B cell (primary cell): ENCODE data around the gene STARD3.

Source experiments
- CTCF ChIP-seq: fragments of 200-600 bp; IDR thresholded peaks from one replicate; pipeline ENCODE4 v1.8.0; 2022; ENCODE audit warnings: antibody characterized with exemption, mild to moderate bottlenecking
- EZH2 ChIP-seq: IDR thresholded peaks from 2 replicates; pipeline ENCODE4 v1.6.1; 2012; ENCODE audit warnings: borderline replicate concordance, low read depth, mild to moderate bottlenecking, moderate library complexity, low read length; ENCODE audit not compliant: insufficient read depth, poor library complexity, severe bottlenecking

- TF ChIP-seq CTCF: no peak
- TF ChIP-seq EZH2: no peak
Observed at GRCh38 chr17:39653316-39653661, 16.3 kb downstream of the STARD3 start.
